HG02763 (cell line): Measurements from ENCODE around the gene KY.
"Not testable (repeated sequence)": the region's sequence is repeated elsewhere in the genome, so short reads cannot be mapped to it uniquely, and the experiment has no call there.

Experiments
- ATAC-seq: cut with Tn5 transposase; IDR thresholded peaks from one replicate; pipeline ENCODE4 v1.9.1; 2021; ENCODE audit warnings: mild to moderate bottlenecking, moderate library complexity; ENCODE audit not compliant: unreplicated experiment

KY gene

GRCh38 chr3:134603956-134604355 lies 46.9 kb downstream of the KY start:
- ATAC-seq: no peak

GRCh38 chr3:134603480-134603879 lies 47.3 kb downstream of the KY start:
- ATAC-seq: no peak

GRCh38 chr3:134602440-134602814 lies 48.4 kb downstream of the KY start:
- no peak for ATAC-seq

- no peak for ATAC-seq
These were observed 49.0 kb downstream of the KY start for GRCh38 chr3:134601539-134602439.

- peak; percentile 52 for ATAC-seq
These were observed 49.9 kb downstream of the KY start for GRCh38 chr3:134600685-134601463.

GRCh38 chr3:134600206-134600605 lies 50.6 kb downstream of the KY start:
- ATAC-seq: no peak

GRCh38 chr3:134598763-134599545 lies 51.9 kb downstream of the KY start:
- ATAC-seq: no peak

- no peak for ATAC-seq
These were observed 53.3 kb downstream of the KY start for GRCh38 chr3:134597390-134597970.

- not testable (repeated sequence) for ATAC-seq
These were observed 55.8 kb downstream of the KY start for GRCh38 chr3:134594986-134595385.

GRCh38 chr3:134594331-134594741 lies 56.5 kb downstream of the KY start:
- no peak for ATAC-seq

- ATAC-seq: no peak
These were observed 58.0 kb downstream of the KY start for GRCh38 chr3:134592806-134593205.

- ATAC-seq: no peak
These were observed 60.1 kb downstream of the KY start for GRCh38 chr3:134590766-134591165.

GRCh38 chr3:134579141-134579665 lies 71.6 kb downstream of the KY start:
- no peak for ATAC-seq

GRCh38 chr3:134576831-134577230 lies 74.0 kb downstream of the KY start:
- ATAC-seq: no peak

- ATAC-seq: no peak
These were observed 74.4 kb downstream of the KY start for GRCh38 chr3:134576426-134576825.

- not testable (repeated sequence) for ATAC-seq
These were observed 80.9 kb downstream of the KY start for GRCh38 chr3:134569899-134570298.

- no peak for ATAC-seq
These were observed 82.0 kb downstream of the KY start for GRCh38 chr3:134568790-134569189.

- no peak for ATAC-seq
These were observed 83.2 kb downstream of the KY start for GRCh38 chr3:134567605-134568004.

- ATAC-seq: no peak
These were observed 85.8 kb downstream of the KY start for GRCh38 chr3:134564991-134565390.

- ATAC-seq: no peak
These were observed 87.2 kb downstream of the KY start for GRCh38 chr3:134563601-134564000.

- ATAC-seq: no peak
These were observed 88.8 kb downstream of the KY start for GRCh38 chr3:134562055-134562454.
